A673 (cell line): ENCODE data around the gene ZNF839. TPM values are rescaled to one million over a fixed set of nuclear protein-coding genes. Genes with fewer than 3 reads are reported as not detected.

Source experiments
- BruUV-seq: library from RNA; stranded (reverse); fragments of 400-500 nt; replicated peaks from 2 replicates; lab custom pipeline; 2021; lab: Mats Ljungman, UMichigan
- CTCF ChIA-PET: fragments of 300-600 bp; sonication (Branson Sonifier 250); formaldehyde crosslinking; loops from one replicate; lab custom pipeline; 2022; ENCODE audit warnings: antibody characterized with exemption; lab: Charles Lee
- POLR2A ChIA-PET: fragments of 300-600 bp; sonication (Branson Sonifier 250); formaldehyde crosslinking; loops from one replicate; lab custom pipeline; 2022; ENCODE audit warnings: antibody characterized with exemption; ENCODE audit not compliant: low non-redundant PET; lab: Charles Lee
- DNase-seq: peaks from one replicate; pipeline ENCODE4 v3.0.0-alpha.2; 2015; ENCODE audit warnings: low spot score
- H3K27ac ChIP-seq: fragments of 200-600 bp; sonication (generic); 2 replicates; pipeline ENCODE4 v1.5.1; 2016; ENCODE audit warnings: mixed run types, low read depth, mild to moderate bottlenecking, mixed read lengths, antibody characterized with exemption, low read length; ENCODE audit not compliant: poor library complexity, severe bottlenecking
- H3K27me3 ChIP-seq: fragments of 200-600 bp; sonication (generic); replicated peaks from 2 replicates; pipeline ENCODE4 v1.6.1; 2017; ENCODE audit warnings: mixed run types, low read depth, mild to moderate bottlenecking, mixed read lengths, antibody characterized with exemption, low read length; ENCODE audit not compliant: insufficient read depth, poor library complexity
- H3K36me3 ChIP-seq: fragments of 200-600 bp; sonication (generic); 2 replicates; pipeline ENCODE4 v1.6.1; 2016; ENCODE audit warnings: mixed run types, mild to moderate bottlenecking, mixed read lengths, antibody characterized with exemption, low read length; ENCODE audit not compliant: insufficient read depth, poor library complexity, severe bottlenecking
- H3K4me1 ChIP-seq: fragments of 200-600 bp; sonication (generic); 2 replicates; pipeline ENCODE4 v1.6.1; 2017; ENCODE audit warnings: mixed run types, mild to moderate bottlenecking, mixed read lengths, antibody characterized with exemption, low read length; ENCODE audit not compliant: insufficient read depth, poor library complexity, severe bottlenecking
- H3K4me3 ChIP-seq: fragments of 200-600 bp; sonication (generic); 2 replicates; pipeline ENCODE4 v1.5.1; 2016; ENCODE audit warnings: low read depth, mixed run types, mild to moderate bottlenecking, mixed read lengths, low read length; ENCODE audit not compliant: poor library complexity, severe bottlenecking
- H3K9me3 ChIP-seq: fragments of 200-600 bp; sonication (generic); 2 replicates; pipeline ENCODE4 v1.6.1; 2016; ENCODE audit warnings: mixed run types, low read depth, mild to moderate bottlenecking, mixed read lengths, antibody characterized with exemption, low read length; ENCODE audit not compliant: poor library complexity, severe bottlenecking
- CTCF ChIP-seq: fragments of 300-800, 200-600 bp; sonication (generic); conservative IDR thresholded peaks from 2 replicates; pipeline ENCODE4 v1.5.1; 2017; ENCODE audit warnings: low read depth, mild to moderate bottlenecking, antibody characterized with exemption, low read length, moderate library complexity, mixed read lengths
- EZH2 ChIP-seq: fragments of 200-600 bp; sonication (generic); IDR thresholded peaks from 2 replicates; pipeline ENCODE4 v1.6.1; 2017; ENCODE audit warnings: borderline replicate concordance, low read depth, mild to moderate bottlenecking, mixed read lengths, antibody characterized with exemption, low read length; ENCODE audit not compliant: poor library complexity, severe bottlenecking
- intact Hi-C: fragments of 100-400 bp; cut with micrococcal nuclease; formaldehyde crosslinking; loops from one replicate; pipeline ENCODE4 v1.10.0; 2022; ENCODE audit not compliant: unreplicated experiment
- total RNA-seq: library from RNA; stranded (reverse); gene quantifications from 2 replicates; pipeline ENCODE4 v1.2.3, GENCODE V29; 2021

The ZNF839 gene
- total RNA-seq, 1 experiment from 2014 or later: 13.5 TPM

- TF ChIP-seq EZH2 (no peak), CTCF (no peak)
- no peak overlapping the region for H3K4me3 ChIP-seq
- CTCF ChIA-PET: no interaction called here
- BruUV-seq: no TSS peak
- no peak overlapping the region for H3K27ac ChIP-seq
- POLR2A ChIA-PET: no interaction called here
- intact Hi-C loops: no loop called here
- no peaks in the 10 kb centered on the region for H3K27me3 ChIP-seq
- H3K36me3 ChIP-seq: peaks cover 38% of the 10 kb centered on the region
- no peaks in the 10 kb centered on the region for H3K9me3 ChIP-seq
- no peak for DNase-seq
- no peaks in the 10 kb centered on the region for H3K4me1 ChIP-seq
Measured at GRCh38 chr14:102344485-102344884, 24.9 kb downstream of the ZNF839 start.

GRCh38 chr14:102345232-102345631 lies 25.7 kb downstream of the ZNF839 start:
- Histone ChIP-seq H3K27ac (no peak overlapping the region), H3K4me1 (no peaks in the 10 kb centered on the region), H3K4me3 (no peak overlapping the region), H3K36me3 (peaks cover 42% of the 10 kb centered on the region), H3K9me3 (no peaks in the 10 kb centered on the region), H3K27me3 (no peaks in the 10 kb centered on the region)
- no peak for DNase-seq
- ChIA-PET POLR2A (no interaction called here), CTCF (no interaction called here)
- intact Hi-C loops: no loop called here
- no TSS peak for BruUV-seq
- TF ChIP-seq CTCF: no peak

DNA sequence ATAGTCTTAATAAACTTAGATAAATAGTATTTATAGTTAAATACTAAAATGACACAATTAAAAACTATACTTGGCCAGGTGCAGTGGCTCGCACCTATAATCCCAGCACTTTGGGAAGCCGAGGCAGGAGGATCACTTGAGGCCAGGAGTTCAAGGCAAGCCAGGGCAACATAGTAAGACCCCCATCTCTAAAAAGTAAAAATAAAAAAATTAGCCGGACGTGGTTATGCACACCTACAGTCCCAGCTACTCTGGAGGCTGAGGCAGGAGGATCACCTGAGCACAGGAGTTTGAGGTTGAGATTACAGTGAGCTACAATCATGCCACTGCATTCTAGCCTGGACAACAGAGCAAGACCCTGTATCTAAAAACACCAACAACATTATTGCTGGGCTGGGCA lies 27.1 kb downstream of the ZNF839 start:
- POLR2A ChIA-PET: no interaction called here
- H3K36me3 ChIP-seq: peaks cover 36% of the 10 kb centered on the region
- intact Hi-C loops: no loop called here
- BruUV-seq: no TSS peak
- no peaks in the 10 kb centered on the region for H3K4me1 ChIP-seq
- H3K27ac ChIP-seq: no peak overlapping the region
- DNase-seq: no peak
- no peaks in the 10 kb centered on the region for H3K27me3 ChIP-seq
- CTCF ChIA-PET: no interaction called here
- H3K4me3 ChIP-seq: no peak overlapping the region
- TF ChIP-seq EZH2: no peak
- no peak for TF ChIP-seq CTCF
- H3K9me3 ChIP-seq: no peaks in the 10 kb centered on the region
